ENCODE measurements around the gene TMEM19.
"Not testable (repeated sequence)": the region's sequence is repeated elsewhere in the genome, so short reads cannot be mapped to it uniquely, and the experiment has no call there.

TMEM19 gene

DNA sequence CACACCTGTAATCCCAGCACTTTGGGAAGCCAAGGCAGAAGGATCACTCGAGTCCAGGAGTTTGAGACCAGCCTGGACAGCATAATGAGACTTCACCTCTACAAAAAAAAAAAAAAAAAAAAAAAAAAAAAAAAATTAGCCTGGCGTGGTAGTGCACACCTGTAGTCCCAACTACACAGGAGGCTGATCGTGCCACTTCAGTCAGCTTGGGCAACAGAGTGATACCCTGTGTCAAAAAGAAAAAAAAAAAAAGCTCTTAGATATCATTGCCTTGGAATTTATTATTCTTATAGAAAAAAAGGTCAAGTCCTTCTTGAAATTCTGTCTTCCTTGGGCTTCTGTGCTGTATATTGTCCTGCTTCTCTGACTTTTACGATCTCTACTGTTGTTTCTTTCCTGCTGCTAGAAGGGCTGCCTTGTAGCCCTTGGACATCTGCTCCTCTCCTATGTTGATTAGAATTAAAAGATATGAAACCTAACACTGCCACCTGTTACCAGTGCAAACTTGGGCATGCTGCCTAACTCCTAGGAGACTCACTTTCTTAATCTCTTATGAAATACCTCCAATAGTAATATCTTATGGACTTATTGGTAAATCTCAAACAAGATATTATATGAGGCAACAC is 5.7 kb downstream of the TMEM19 start:
- Histone ChIP-seq H3K36me3 (ENCODE audit: control insufficient read depth, insufficient read depth, low read length) (no peaks in the 10 kb centered on the region; the same call in 1 of the 2 replicates), H3K4me3 (ENCODE audit: low read depth, low read length) (no peak overlapping the region), H3K9ac (ENCODE audit: low read depth, low read length) (no peak overlapping the region), H3K4me1 (ENCODE audit: control insufficient read depth, insufficient read depth, low read length) (0 out of 2 replicates have a peak, but pooled peaks cover 5% of the 10 kb centered on the region), H3K27ac (ENCODE audit: low read depth, low read length) (no peak overlapping the region), H3K9me3 (ENCODE audit: control insufficient read depth, insufficient read depth, low read length) (no peaks in the 10 kb centered on the region), H3K27me3 (ENCODE audit: control insufficient read depth, insufficient read depth, low read length) (no peaks in the 10 kb centered on the region)

DNA sequence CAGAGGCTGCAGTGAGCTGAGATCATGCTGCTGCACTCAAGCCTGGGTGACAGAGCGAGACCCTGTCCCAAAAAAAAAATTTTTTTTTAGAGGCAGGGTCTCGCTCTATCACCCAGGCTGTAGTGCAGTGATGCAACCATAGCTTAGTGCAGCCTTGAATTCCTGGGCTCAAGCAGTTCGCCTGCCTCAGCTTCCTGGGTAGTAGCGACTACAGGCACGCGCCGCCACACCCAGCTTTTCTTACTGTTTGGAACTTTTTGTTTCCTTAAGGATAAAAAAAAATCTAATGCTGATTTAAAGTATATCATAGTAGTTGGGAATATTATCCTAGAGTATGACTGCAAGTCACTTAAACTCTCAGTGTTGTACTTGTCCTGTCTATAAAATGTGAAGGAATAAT is 7.2 kb downstream of the TMEM19 start:
- Histone ChIP-seq H3K4me1 (ENCODE audit: control insufficient read depth, insufficient read depth, low read length) (no peaks in the 10 kb centered on the region), H3K9ac (ENCODE audit: low read depth, low read length) (no peak overlapping the region), H3K9me3 (ENCODE audit: control insufficient read depth, insufficient read depth, low read length) (no peaks in the 10 kb centered on the region), H3K27ac (ENCODE audit: low read depth, low read length) (no peak overlapping the region), H3K27me3 (ENCODE audit: control insufficient read depth, insufficient read depth, low read length) (no peaks in the 10 kb centered on the region), H3K36me3 (ENCODE audit: control insufficient read depth, insufficient read depth, low read length) (peaks cover 14% of the 10 kb centered on the region), H3K4me3 (ENCODE audit: low read depth, low read length) (no peak overlapping the region)

DNA sequence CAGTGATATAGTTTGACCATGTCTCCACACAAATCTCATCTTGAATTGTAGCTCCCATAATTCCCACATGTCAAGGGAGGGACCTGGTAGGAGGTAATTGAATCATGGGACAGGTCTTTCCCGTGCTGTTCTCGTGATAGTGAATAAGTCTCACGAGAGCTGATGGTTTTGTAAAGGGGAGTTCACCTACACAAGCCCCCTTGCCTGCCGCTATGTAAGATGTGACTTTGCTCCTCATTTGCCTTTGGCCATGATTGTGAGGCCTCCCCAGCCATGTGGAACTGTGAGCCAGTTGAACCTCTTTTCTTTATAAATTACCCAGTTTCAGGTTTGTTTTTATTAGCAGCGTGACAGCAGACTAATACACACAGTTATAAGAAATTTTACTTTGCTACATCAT is 7.8 kb downstream of the TMEM19 start:
- not testable (repeated sequence) for H3K4me1 ChIP-seq (ENCODE audit: control insufficient read depth, insufficient read depth, low read length); H3K9me3 ChIP-seq (ENCODE audit: control insufficient read depth, insufficient read depth, low read length); H3K9ac ChIP-seq (ENCODE audit: low read depth, low read length); H3K27me3 ChIP-seq (ENCODE audit: control insufficient read depth, insufficient read depth, low read length); H3K4me3 ChIP-seq (ENCODE audit: low read depth, low read length); H3K27ac ChIP-seq (ENCODE audit: low read depth, low read length)
- peaks cover 16% of the 10 kb centered on the region for H3K36me3 ChIP-seq (ENCODE audit: control insufficient read depth, insufficient read depth, low read length)

DNA sequence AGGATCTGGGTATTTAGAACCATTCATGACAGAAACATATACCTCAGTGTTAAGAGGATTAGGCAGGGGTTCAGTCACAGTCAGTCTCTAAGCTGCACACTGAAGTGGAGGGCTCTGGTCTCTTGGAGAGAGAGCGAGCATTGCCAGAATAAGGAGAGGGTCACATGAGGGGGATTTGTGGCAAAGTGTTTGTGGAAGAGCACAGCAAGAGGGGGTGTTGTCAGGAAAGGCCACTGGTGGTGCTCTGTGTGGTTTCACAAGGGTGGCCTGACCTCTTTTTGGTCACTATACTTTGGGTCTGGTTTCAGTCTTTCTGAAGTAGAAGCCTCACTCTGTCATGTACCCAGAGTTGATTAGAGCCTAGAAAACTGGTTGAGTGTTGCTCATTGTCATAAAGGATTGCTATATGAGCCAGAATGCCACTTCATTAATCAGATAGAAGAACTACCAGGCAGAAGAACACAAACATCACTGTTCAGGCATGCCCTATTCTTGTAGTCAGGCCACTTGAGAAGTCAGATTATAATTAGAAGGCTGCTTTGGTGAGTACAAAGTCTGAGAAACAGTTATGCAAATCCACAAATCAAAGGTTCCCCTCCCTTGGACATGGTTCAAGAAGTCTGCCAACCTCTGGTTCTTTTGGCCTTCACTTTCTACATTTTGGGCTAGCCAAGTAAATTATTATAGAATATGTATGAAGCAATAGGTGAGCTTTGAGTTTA is 8.4 kb downstream of the TMEM19 start:
- Histone ChIP-seq H3K27ac (ENCODE audit: low read depth, low read length) (no peak overlapping the region), H3K9me3 (ENCODE audit: control insufficient read depth, insufficient read depth, low read length) (no peaks in the 10 kb centered on the region)

DNA sequence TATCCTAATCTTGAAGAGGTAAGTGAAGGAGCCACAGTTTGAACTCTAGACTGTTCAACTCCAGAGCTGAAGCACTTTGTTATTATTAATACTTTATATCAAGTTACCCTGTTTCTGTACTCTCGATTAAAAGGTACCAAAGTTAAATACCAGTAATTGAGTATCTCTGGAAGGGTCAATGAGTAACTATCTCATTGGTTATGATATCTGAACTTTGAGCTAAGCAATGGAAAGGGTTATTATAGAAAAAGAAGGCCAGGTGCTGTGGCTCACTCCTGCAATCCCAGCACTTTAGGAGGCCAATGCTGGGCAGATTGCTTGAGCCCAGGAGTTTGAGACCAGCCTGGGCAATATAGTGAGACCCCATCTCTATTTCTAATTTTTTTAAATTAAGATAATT is 9.9 kb downstream of the TMEM19 start:
- Histone ChIP-seq H3K4me3 (ENCODE audit: low read depth, low read length) (no peak overlapping the region), H3K4me1 (ENCODE audit: control insufficient read depth, insufficient read depth, low read length) (no peaks in the 10 kb centered on the region), H3K27me3 (ENCODE audit: control insufficient read depth, insufficient read depth, low read length) (no peaks in the 10 kb centered on the region), H3K9me3 (ENCODE audit: control insufficient read depth, insufficient read depth, low read length) (no peaks in the 10 kb centered on the region), H3K9ac (ENCODE audit: low read depth, low read length) (no peak overlapping the region), H3K36me3 (ENCODE audit: control insufficient read depth, insufficient read depth, low read length) (peaks cover 26% of the 10 kb centered on the region), H3K27ac (ENCODE audit: low read depth, low read length) (no peak overlapping the region)

More for the DNA sequence above, 8.4 kb downstream of the TMEM19 start:
- Histone ChIP-seq H3K9ac (ENCODE audit: low read depth, low read length) (no peak overlapping the region), H3K4me3 (ENCODE audit: low read depth, low read length) (no peak overlapping the region), H3K36me3 (ENCODE audit: control insufficient read depth, insufficient read depth, low read length) (peaks cover 22% of the 10 kb centered on the region), H3K4me1 (ENCODE audit: control insufficient read depth, insufficient read depth, low read length) (no peaks in the 10 kb centered on the region), H3K27me3 (ENCODE audit: control insufficient read depth, insufficient read depth, low read length) (no peaks in the 10 kb centered on the region)

DNA sequence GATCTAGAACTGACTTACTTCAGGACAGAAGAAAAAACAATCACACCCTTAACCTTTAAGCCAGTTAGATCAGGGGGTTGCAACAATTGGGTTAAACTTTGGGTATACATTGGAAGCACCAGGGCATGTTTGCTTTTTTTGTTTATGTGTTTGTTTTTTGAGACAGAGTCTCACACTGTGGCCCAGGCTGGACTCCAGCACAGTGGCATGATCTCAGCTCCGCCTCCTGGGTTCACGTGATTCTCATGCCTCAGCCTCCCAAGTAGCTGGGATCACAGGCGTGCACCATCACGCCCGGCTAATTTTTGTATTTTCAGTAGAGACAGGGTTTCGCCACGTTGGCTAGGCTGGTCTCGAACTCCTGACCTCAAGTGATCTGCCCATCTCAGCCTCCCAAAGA is 16.3 kb downstream of the TMEM19 start:
- not testable (repeated sequence) for H3K9ac ChIP-seq (ENCODE audit: low read depth, low read length); H3K4me1 ChIP-seq (ENCODE audit: control insufficient read depth, insufficient read depth, low read length)
- peaks cover 29% of the 10 kb centered on the region for H3K36me3 ChIP-seq (ENCODE audit: control insufficient read depth, insufficient read depth, low read length)

DNA sequence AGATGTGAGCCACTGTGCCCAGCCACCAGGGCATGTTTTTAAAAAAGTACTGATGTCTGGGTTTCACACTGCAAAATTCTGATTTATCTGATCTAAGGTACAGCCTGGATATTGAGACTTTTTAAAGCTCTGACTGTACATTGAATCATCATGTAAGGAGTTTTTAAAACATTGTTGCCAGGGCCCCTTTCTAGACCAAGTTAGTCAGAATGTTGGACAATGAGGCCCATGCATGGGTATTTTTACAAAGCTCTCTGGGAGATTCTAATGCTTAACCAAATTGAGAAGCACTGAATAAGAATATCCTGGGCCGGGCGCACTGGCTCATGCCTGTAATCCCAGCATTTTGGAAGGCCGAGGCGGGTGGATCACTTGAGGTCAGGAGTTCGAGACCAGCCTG is 16.7 kb downstream of the TMEM19 start:
- Histone ChIP-seq H3K4me1 (ENCODE audit: control insufficient read depth, insufficient read depth, low read length) (no peaks in the 10 kb centered on the region), H3K27me3 (ENCODE audit: control insufficient read depth, insufficient read depth, low read length) (no peaks in the 10 kb centered on the region), H3K27ac (ENCODE audit: low read depth, low read length) (no peak overlapping the region), H3K36me3 (ENCODE audit: control insufficient read depth, insufficient read depth, low read length) (peaks cover 25% of the 10 kb centered on the region), H3K9ac (ENCODE audit: low read depth, low read length) (no peak overlapping the region), H3K4me3 (ENCODE audit: low read depth, low read length) (no peak overlapping the region), H3K9me3 (ENCODE audit: control insufficient read depth, insufficient read depth, low read length) (no peaks in the 10 kb centered on the region)

More for the DNA sequence above, 16.3 kb downstream of the TMEM19 start:
- H3K27me3 ChIP-seq (ENCODE audit: control insufficient read depth, insufficient read depth, low read length); H3K9me3 ChIP-seq (ENCODE audit: control insufficient read depth, insufficient read depth, low read length); H3K4me3 ChIP-seq (ENCODE audit: low read depth, low read length); H3K27ac ChIP-seq (ENCODE audit: low read depth, low read length): not testable (repeated sequence)

DNA sequence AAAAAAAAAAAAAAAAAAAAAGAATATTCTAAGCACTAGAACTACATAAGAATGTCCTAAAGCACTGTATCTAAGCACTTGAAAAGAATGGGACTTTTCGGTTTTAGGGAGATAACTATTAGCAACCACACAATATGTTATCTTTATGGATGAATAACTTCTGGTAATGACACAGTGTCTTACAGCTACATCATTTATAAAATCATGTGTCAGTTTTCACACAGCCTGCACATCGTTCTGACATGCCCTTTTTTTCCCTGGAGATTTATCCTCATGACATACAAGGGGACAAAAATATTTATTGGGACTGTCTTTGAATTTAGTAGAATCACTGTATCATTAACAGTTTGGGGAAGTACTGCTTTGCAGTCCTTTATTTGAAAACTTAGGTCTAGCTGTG is 17.3 kb downstream of the TMEM19 start:
- Histone ChIP-seq H3K9ac (ENCODE audit: low read depth, low read length) (no peak overlapping the region), H3K4me3 (ENCODE audit: low read depth, low read length) (no peak overlapping the region), H3K4me1 (ENCODE audit: control insufficient read depth, insufficient read depth, low read length) (peaks cover 3% of the 10 kb centered on the region; the same call in 1 of the 2 replicates), H3K9me3 (ENCODE audit: control insufficient read depth, insufficient read depth, low read length) (no peaks in the 10 kb centered on the region), H3K27ac (ENCODE audit: low read depth, low read length) (no peak overlapping the region), H3K36me3 (ENCODE audit: control insufficient read depth, insufficient read depth, low read length) (peaks cover 20% of the 10 kb centered on the region), H3K27me3 (ENCODE audit: control insufficient read depth, insufficient read depth, low read length) (no peaks in the 10 kb centered on the region)

DNA sequence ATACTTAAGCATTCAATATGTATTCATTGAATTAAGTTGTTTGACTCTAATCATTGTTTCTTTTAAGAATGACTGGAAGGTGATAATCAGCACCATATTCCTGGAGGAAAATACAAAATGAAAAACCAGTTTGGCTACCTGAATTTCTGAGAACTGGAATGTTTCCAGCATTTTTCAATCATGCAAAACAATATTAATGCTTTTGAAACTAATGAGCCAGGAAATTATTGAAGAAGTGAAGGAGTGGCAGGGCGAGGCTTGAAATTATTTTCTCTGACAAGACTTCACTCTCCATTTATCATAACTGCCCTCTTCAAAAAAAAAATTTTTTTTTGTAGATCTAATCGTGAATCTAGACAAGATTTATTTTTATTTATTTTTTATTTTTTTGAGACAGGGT is 19.0 kb downstream of the TMEM19 start:
- H3K4me3 ChIP-seq (ENCODE audit: low read depth, low read length), result no peak overlapping the region
- peaks cover 17% of the 10 kb centered on the region for H3K4me1 ChIP-seq (ENCODE audit: control insufficient read depth, insufficient read depth, low read length)
- H3K9me3 ChIP-seq (ENCODE audit: control insufficient read depth, insufficient read depth, low read length), result no peaks in the 10 kb centered on the region
- H3K27ac ChIP-seq (ENCODE audit: low read depth, low read length), result no peak overlapping the region
- H3K36me3 ChIP-seq (ENCODE audit: control insufficient read depth, insufficient read depth, low read length), result peaks cover 10% of the 10 kb centered on the region; the same call in 1 of the 2 replicates
- no peak overlapping the region for H3K9ac ChIP-seq (ENCODE audit: low read depth, low read length)
- no peaks in the 10 kb centered on the region for H3K27me3 ChIP-seq (ENCODE audit: control insufficient read depth, insufficient read depth, low read length)

DNA sequence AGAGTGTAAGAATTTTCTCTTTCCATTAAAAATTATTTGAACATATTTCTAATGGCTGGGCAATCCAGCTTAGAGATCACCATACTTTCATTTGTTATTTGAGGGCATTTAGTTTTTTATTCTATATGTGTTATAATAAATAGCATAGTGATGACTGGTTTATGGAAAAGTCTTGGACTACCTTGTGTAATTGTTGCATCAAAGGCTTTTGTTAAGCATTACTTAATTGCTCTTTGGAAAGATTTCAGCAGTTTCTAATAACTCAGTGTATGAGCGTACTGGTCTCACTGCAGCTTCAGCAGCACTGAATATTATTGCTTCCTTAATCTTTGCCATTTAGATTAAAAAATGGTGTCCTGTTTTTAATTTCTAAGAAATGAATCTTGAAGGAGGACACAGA is 22.8 kb downstream of the TMEM19 start:
- peaks cover 4% of the 10 kb centered on the region; the same call in 1 of the 2 replicates for H3K9me3 ChIP-seq (ENCODE audit: control insufficient read depth, insufficient read depth, low read length)
- no peak overlapping the region for H3K4me3 ChIP-seq (ENCODE audit: low read depth, low read length)

More for the DNA sequence above, 22.8 kb downstream of the TMEM19 start:
- Histone ChIP-seq H3K27me3 (ENCODE audit: control insufficient read depth, insufficient read depth, low read length) (no peaks in the 10 kb centered on the region), H3K27ac (ENCODE audit: low read depth, low read length) (no peak overlapping the region), H3K9ac (ENCODE audit: low read depth, low read length) (no peak overlapping the region), H3K4me1 (ENCODE audit: control insufficient read depth, insufficient read depth, low read length) (peaks cover 19% of the 10 kb centered on the region), H3K36me3 (ENCODE audit: control insufficient read depth, insufficient read depth, low read length) (0 out of 2 replicates have a peak, but pooled peaks cover 3% of the 10 kb centered on the region)

Data from HUES48 (cell line).